Measurements from ENCODE around the gene RHBDL2. TPM values are rescaled to one million over a fixed set of nuclear protein-coding genes. Genes with fewer than 3 reads are reported as not detected.
"Not testable (repeated sequence)": the region's sequence is repeated elsewhere in the genome, so short reads cannot be mapped to it uniquely, and the experiment has no call there.

Gene RHBDL2
- polyA plus RNA-seq, 3 donors = 0.62 to 1.1 (median 0.86) TPM

DNA sequence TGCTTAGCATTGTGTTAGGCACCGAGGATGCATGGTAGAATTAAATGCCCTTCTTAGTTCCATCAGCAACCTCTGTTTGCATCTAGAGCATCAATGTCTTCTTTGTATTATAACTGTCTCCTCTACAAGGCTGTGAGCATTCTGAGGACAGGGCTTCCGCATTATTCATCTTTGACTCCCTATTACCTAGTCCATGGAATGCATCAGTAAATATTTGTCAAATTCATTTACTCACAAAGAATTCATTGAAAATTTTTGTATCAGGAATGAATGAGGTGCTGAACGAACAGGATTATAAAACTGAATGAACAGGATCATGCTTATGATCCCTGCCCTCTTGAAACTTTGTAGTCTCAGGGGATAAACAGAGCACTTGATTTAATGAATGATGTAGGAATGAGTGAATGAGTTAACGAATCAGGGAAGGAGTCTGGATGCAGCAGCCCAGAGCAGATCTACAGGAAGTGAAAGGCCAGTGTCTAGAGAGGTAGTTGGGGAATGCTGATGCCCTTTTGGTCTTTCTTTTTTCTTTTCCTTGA lies 2.8 kb downstream of the RHBDL2 start:
- DNase-seq (ENCODE audit: low read depth in 3 of 3, low spot score in 2 of 3) = no peak

DNA sequence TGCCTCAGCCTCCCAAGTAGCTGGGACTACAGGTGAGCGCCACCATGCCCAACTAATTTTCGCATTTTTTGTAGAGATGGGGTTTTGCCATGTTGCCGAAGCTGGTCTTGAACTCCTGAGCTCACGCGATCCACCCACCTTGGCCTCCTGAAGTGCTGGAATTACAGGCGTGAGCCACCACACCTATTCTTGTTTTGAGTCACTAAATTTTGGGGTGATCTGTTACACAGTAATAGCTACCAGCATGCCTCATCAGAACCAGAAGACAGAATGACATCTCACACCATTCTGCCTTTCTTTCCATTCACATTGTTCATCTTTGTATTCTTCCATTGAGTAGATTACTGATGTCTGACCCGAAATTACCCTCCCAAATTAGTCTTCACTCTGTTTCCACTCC lies 9.1 kb downstream of the RHBDL2 start:
- DNase-seq (ENCODE audit: low read depth in 3 of 3, low spot score in 2 of 3) = no peak

- DNase-seq (ENCODE audit: low read depth in 3 of 3, low spot score in 2 of 3) = no peak
Measured at GRCh38 chr1:38929476-38929875, 12.2 kb downstream of the RHBDL2 start.

DNA sequence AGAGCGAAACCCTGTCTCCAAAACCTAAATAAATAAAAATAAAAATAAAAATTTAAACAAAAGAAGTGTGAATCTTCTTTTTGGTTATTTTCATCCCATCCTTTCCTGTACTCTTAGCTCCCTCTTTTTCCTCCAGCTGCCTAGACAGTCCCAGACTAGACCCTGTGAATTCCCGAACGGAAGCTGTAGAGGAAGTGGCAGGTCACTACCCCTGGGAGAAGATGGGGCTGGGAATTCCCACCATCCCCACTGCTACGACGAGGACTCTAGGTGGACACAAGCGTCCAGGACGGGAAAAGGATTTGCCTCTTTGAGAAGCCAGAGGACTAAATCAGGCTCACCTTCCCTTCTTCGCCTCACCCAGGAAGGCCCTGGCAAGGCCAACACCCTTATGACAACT lies 12.6 kb downstream of the RHBDL2 start:
- no peak for DNase-seq (ENCODE audit: low read depth in 3 of 3, low spot score in 2 of 3)

DNA sequence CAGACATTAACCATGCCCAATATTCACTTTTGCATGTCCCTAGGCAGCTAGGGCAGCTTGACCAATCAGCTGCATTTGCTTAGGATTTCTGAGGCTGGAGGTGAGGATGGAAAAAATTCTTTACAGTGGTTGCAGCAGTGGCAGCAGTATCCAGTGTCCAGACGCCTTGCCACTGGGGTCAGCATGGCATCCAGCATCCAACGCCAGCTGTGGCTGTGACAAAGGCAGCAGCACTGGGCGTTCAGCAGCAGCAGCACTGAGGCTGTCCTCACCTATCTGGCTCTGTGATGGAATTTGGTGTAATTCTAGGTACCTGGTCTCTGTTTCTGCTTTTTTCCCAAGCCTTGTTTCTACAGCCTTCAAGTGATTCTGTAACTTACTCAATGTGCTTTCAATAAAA lies 15.5 kb downstream of the RHBDL2 start:
- no peak for DNase-seq (ENCODE audit: low read depth in 3 of 3, low spot score in 2 of 3)

DNA sequence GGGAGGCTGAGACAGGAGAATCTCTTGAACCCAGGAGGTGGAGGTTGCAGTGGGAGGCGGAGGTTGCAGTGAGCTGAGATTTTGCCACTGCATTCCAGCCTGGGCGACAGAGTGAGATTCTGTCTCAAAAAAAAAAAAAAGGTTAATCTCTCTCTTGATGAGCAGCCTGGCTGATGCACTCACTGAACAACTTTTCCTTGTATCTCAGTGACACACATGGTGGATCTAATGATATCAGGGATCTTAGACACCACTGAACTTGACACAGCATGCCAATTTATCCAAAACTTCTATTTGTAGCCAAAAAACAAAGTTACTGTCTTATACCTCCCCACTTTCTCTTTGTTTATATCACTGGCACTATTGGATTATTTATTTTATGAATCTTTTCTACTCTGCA lies 16.2 kb downstream of the RHBDL2 start:
- DNase-seq (ENCODE audit: low read depth in 3 of 3, low spot score in 2 of 3) = no peak

DNA sequence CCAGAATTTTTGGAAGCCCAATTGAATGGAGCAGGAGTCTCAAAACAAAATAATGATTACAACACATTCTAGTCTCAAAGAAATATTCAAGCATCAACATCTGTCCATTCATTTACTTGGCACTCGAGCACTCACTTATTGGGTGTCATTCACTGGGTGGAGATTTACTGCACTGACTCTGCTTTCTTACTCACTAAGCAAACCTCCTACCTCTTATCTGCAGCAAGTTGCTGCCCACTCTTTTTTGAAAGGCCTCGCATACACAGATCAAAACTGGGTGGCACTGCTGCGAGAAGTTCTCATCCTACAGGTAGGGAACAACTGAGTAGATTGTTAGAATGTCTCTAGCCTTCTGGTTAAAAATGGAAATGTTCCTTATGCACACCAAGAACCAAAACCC lies 18.0 kb downstream of the RHBDL2 start:
- no peak for DNase-seq (ENCODE audit: low read depth in 3 of 3, low spot score in 2 of 3)

DNA sequence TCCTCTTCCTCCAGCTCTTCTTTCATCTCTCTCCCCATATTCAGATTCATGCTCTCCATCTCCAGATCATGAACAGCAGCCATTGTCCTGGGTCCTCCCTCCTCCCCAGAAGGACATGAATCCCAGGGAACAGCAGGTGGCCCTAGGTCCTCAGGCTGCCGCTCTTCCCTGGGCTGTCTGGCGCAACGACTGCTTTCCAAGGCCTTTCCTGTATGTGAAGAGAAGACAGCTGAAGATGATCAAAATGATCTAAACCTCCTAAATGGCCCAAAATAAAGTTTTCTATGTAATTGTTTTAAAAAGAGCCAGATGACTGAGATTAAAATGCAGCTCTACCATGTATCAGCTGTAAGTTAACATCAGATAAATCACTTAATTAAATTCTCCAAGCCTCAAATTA lies 22.5 kb downstream of the RHBDL2 start:
- peak in 1 of 3 donors; percentile 21 for DNase-seq (ENCODE audit: low read depth in 3 of 3, low spot score in 2 of 3)

GRCh38 chr1:38918568-38918967 lies 23.1 kb downstream of the RHBDL2 start:
- DNase-seq (ENCODE audit: low read depth in 3 of 3, low spot score in 2 of 3) = no peak

DNA sequence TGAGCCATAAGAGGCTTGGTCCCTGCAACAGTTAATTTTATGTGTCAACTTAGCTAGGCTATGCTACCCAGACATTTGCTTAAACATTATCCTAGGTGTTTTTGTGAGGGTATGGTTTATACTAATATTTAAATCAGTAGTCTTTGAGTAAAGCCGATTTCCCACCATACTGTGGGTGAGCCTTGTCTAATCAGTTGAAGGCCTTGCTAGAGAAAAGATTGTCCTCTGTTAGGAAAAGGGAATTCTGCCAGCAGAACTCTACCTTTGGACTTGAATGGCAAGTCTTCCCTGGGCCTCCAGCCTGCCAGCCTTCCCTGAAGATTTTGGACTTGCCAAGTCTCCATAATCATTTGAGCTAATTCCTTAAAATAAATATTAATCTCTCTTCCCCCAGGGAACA lies 23.9 kb downstream of the RHBDL2 start:
- no peak for DNase-seq (ENCODE audit: low read depth in 3 of 3, low spot score in 2 of 3)

DNA sequence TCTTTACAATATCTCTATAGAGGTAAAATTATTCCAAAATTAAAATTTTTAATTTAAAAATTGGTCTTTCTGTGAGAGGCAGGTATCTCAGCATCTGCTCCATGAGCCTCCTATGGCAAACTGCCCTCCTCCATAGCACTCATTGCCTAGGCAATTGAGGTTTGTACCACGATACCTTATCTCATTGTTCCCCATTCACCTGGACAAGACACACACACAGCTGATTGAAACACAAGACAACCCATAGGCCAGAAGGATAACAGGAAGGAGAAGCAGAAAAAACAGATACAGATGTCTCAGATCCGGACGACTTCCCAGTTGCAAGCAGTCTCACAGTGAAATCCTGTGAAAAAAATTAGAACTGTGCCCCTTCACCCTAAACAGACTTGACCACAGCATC lies 24.3 kb downstream of the RHBDL2 start:
- DNase-seq (ENCODE audit: low read depth in 3 of 3, low spot score in 2 of 3) = no peak

DNA sequence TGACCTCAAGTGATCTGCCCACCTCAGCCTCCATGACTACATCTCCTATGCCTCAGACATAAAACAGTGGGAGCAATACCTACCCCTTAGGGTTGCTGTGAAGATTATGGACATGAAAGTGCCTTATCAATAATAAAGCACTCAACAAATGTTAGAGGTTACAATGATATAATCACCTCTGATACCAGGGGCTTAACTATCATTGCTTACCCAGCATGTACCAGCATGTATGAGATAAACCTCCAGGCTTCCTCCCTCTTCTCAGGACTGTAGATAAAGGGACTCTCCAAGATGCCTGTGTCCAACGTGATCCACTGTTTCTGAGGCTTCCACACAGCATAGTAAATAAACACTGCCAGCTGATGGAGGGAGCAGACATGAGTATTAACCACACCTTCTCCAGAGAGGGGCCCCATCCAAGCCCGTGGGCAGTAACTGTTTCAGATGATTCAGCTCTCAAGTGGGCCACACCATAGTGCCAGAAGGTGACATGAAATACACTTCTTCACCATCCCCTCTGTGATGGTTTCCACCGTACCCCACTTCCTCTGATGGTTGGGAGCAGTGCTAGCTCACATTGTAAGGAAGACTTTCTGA lies 26.2 kb downstream of the RHBDL2 start:
- no peak for DNase-seq (ENCODE audit: low read depth in 3 of 3, low spot score in 2 of 3)

DNA sequence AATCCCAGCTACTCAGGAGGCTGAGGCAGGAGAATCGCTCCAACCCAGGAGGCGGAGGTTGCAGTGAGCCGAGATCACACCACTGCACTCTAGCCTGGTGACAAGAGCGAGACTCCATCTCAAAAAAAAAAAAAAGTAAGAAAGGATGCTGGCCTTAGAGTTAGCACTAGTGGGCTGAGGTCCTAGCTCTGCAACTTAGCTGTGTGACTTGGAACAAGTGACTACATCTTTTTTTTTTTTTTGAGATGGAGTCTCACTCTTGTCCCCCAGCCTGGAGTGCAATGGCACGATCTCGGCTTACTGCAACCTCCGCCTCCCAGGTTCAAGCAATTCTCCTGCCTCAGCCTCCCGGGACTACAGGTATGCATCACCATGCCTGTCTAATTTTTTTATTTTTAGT lies 26.7 kb downstream of the RHBDL2 start:
- not testable (repeated sequence) for DNase-seq (ENCODE audit: low read depth in 3 of 3, low spot score in 2 of 3)

DNA sequence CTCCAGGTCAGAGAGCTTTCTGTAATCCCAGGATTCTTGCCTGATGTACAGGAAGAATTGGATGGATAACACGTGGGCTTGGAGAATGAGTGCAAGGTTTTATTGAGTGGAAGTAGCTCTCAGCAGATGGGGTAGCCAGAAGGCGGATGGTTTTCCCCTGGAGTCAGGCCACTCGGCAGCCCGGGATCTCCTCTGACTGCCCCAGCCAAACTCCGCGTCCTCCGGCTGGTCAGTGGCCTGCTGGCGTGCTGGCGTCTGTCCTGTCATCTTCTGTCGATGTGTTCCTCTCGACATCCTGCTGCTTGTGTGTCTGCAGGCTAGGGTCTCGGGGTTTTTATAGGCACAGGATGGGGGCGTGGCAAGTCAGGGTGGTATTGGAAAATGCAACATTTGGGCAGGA lies 32.8 kb downstream of the RHBDL2 start:
- no peak for DNase-seq (ENCODE audit: low read depth in 3 of 3, low spot score in 2 of 3)

DNA sequence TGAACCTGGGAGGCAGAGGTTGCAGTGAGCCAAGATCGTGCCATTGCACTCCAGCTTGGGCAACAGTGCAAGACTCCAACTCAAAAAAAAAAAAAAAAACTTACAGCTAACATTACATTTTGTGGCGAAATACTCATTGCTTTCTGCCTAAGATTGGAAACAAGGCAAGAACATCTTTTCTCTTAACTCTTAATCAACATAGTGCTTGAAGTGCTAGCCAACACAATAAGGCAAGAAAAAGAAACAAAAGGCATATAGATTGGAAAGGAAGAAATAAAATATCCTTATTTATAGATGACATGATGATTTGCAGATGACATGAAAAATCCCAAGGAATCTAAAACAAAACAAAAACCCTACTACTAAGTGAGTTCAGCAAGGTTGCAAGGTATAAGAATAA lies 35.6 kb downstream of the RHBDL2 start:
- DNase-seq (ENCODE audit: low read depth in 3 of 3, low spot score in 2 of 3) = no peak

DNA sequence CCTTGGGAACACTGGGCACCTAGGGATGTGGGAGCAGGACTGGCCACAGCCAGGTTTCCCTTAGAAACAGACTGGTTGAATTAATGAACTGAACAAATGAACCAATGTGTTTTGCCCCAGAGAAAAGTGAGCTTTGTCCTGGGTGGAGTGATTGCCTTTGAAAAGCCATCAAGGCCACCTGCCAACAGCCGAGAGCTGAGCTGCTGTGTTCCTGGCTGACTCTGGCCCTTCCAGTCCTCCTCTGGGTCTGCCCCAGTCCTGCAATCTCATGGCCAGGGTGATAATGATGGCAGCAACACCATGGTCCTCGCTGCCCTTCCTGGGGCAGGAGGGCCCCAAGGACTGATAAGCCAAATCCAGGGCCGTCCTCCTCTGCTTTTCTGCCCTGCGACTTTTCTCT lies 42.1 kb downstream of the RHBDL2 start:
- no peak for DNase-seq (ENCODE audit: low read depth in 3 of 3, low spot score in 2 of 3)

- DNase-seq (ENCODE audit: low read depth in 3 of 3, low spot score in 2 of 3) = no peak
Measured at GRCh38 chr1:38898653-38899230, 42.9 kb downstream of the RHBDL2 start.

DNA sequence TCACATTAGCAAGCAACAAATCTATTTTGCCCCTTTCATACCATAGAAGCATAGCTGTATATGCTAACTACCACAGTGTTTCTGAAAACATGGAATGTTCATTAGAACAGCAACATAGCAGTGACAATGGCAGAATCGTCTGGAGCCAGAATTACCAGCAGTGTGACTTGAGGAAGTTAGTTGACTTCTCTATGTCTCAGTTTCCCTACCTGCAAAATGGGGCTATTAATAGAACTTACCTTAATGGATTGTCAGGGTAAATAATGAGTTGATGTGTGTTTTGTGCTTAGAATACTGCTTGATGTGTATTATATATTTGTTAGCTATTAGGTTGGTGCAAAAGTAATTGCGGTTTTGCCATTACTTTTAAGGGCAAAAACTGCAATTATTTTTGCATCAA lies 45.5 kb downstream of the RHBDL2 start:
- DNase-seq (ENCODE audit: low read depth in 3 of 3, low spot score in 2 of 3) = no peak

DNA sequence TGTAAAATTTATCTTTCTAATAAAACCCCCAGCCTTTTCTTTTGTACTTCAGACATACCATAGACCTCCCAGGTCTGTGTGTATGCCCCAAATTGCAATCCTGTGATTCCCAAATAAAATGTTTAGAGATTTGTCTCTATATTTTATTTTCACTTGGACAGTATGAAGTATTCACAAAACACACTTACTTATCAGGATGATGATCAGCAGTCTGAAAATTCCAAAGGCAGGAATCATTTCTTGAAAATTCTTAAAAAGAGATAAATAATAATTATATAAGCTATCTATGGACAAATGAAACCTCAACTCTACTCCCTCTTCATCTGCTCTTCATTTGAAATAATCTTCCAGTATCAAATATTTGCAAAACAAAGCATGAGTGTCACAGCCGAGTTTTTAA lies 48.7 kb downstream of the RHBDL2 start:
- DNase-seq (ENCODE audit: low read depth in 3 of 3, low spot score in 2 of 3) = no peak

GRCh38 chr1:38891753-38892152 lies 49.9 kb downstream of the RHBDL2 start:
- DNase-seq (ENCODE audit: low read depth in 3 of 3, low spot score in 2 of 3) = no peak

DNA sequence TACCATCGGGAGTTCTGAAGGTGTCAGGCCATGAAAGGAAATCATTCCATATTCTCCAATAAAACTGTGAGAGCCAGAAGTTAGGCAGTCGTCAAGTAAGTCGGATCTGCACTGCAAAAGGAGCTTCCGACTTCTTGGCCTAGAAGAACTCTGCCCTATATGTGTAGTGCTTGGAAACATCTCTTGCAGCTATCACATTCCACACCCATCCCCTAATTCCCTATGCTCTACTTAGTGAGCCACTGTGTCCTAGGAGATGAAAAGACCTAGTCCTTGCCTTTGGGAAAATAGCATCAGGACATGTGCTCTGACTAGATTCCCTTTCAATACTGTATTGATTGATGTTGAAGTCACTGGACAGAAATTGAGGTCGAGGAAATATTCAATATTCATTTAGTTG lies 52.0 kb downstream of the RHBDL2 start:
- no peak for DNase-seq (ENCODE audit: low read depth in 3 of 3, low spot score in 2 of 3)

DNA sequence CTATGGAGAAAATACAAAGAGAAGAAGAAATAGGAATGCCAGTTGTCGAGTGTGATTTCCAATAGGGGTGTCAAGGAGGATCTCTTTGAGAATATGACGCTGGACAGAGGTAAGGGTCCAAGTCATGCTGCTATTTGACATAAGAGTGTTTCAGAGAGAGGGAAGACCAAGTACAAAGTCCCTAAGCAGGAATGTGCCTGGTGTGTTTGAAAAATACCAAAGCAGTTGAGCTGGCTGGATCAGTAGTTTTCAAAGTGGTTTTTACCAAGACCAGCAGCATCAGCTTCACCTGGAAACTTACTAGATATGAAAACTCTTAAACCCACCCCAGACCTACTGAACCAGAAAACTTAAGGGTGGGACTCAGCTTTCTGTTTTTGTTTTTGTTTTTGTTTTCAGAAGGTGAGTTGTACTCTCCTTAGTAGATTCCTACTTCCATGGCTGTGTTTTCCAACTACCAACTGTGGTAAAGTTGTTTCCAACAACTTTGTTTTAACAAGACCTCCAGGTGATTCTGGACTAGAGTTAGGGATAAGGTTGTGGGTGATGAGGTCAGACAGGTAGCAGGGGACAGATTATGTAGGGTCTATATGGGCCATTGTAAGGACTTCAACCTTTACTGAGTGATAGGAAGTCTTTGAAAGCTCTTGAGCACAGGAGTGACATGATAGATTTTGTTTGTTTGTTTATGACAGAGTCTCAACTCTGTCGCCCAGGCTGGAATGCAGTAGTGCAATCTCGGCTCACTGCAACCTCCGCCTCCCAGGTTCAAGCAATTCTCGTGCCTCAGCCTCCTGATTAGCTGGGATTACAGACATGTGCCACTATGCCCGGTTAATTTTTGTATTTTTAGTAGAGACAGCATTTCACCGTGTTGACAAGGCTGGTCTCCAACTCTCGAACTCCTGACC lies 53.0 kb downstream of the RHBDL2 start:
- DNase-seq (ENCODE audit: low read depth in 3 of 3, low spot score in 2 of 3) = no peak
